Tibial artery (tissue), 4 donors: Measurements from ENCODE around the gene CACNA1C.

Source experiments
- DNase-seq, 2 donors: peaks; one replicate each; pipeline ENCODE4 v3.0.0-alpha.2; 2019
- H3K27ac ChIP-seq, 2 donors: fragments of 200-600 bp; sonication (generic) in 1 of 2; 1 replicate in 1 of 2; 2 replicates in 1 of 2; pipeline ENCODE4 v1.5.1; 2018 to 2019; ENCODE audit warnings: mild to moderate bottlenecking in 1 of 2
- H3K27me3 ChIP-seq, 2 donors: fragments of 200-600 bp; sonication (generic) in 1 of 2; one replicate each; pipeline versions ENCODE4 v1.5.1 to v1.6.0; 2016 to 2019
- H3K36me3 ChIP-seq, 3 donors: fragments of 200-600 bp; sonication (generic) in 2 of 3; one replicate each; pipeline ENCODE4 v1.5.1; 2016 to 2019; ENCODE audit warnings: mild to moderate bottlenecking in 2 of 3
- H3K4me1 ChIP-seq, 4 donors: fragments of 200-600 bp; sonication (generic) in 2 of 4; 1 replicate in 3 of 4; 2 replicates in 1 of 4; pipeline ENCODE4 v1.5.1; 2016 to 2019
- H3K4me3 ChIP-seq, 2 donors: fragments of 200-600 bp; sonication (generic) in 1 of 2; 1 replicate in 1 of 2; 2 replicates in 1 of 2; pipeline ENCODE4 v1.5.1; 2018 to 2019; ENCODE audit warnings: mild to moderate bottlenecking in 2 of 2
- H3K9me3 ChIP-seq, 3 donors: fragments of 200-600 bp; sonication (generic) in 1 of 3; one replicate each; pipeline ENCODE4 v1.5.1; 2016 to 2019
- CTCF ChIP-seq, 2 experiments: fragments of 200-600 bp in 1 of 2; fragments of 450-650 bp in 1 of 2; IDR thresholded peaks; one replicate each; pipeline ENCODE4 v1.5.1; 2017 to 2019; ENCODE audit warnings: antibody characterized with exemption in 2 of 2, mild to moderate bottlenecking in 1 of 2, moderate library complexity in 1 of 2
- intact Hi-C: fragments of 100-400 bp; cut with DNase I; formaldehyde crosslinking; loops from one replicate; pipeline ENCODE4 v1.15.0; 2023; ENCODE audit warnings: low total_unique reads

Gene CACNA1C

GRCh38 chr12:2696136-2696535, 643.3 kb downstream of the CACNA1C start:
- H3K4me3 ChIP-seq = no peak overlapping the region
- DNase-seq = no peak
- H3K9me3 ChIP-seq = no peaks in the 10 kb centered on the region
- intact Hi-C loops = no loop called here
- TF ChIP-seq CTCF (IDR thresholded peaks at IDR 0.05) = no peak
- H3K36me3 ChIP-seq = peaks cover 0 to 12% (median 5%) of the 10 kb centered on the region in 3 donors
- no peak overlapping the region for H3K27ac ChIP-seq
- no peaks in the 10 kb centered on the region for H3K4me1 ChIP-seq
- no peaks in the 10 kb centered on the region for H3K27me3 ChIP-seq

GRCh38 chr12:2697057-2697800, 644.4 kb downstream of the CACNA1C start:
- Histone ChIP-seq H3K4me3 (no peak overlapping the region), H3K27me3 (no peaks in the 10 kb centered on the region), H3K27ac (no peak overlapping the region), H3K9me3 (no peaks in the 10 kb centered on the region), H3K36me3 (peaks cover 0 to 9% (median 0%) of the 10 kb centered on the region in 3 donors), H3K4me1 (no peaks in the 10 kb centered on the region)
- intact Hi-C loops = no loop called here
- no peak for TF ChIP-seq CTCF (IDR thresholded peaks at IDR 0.05)
- DNase-seq = no peak

GRCh38 chr12:2698566-2698965, 645.8 kb downstream of the CACNA1C start:
- no peaks in the 10 kb centered on the region for H3K27me3 ChIP-seq
- H3K4me1 ChIP-seq = no peaks in the 10 kb centered on the region
- H3K4me3 ChIP-seq = no peak overlapping the region
- H3K36me3 ChIP-seq = peaks cover 0 to 1% (median 0%) of the 10 kb centered on the region in 3 donors
- DNase-seq = no peak
- intact Hi-C loops = no loop called here
- no peaks in the 10 kb centered on the region for H3K9me3 ChIP-seq
- no peak for TF ChIP-seq CTCF (IDR thresholded peaks at IDR 0.05)
- H3K27ac ChIP-seq = no peak overlapping the region

GRCh38 chr12:2710701-2711100, 657.9 kb downstream of the CACNA1C start:
- Histone ChIP-seq H3K4me3 (no peak overlapping the region), H3K27me3 (peaks cover 0 to 11% of the 10 kb centered on the region in 2 donors), H3K4me1 (no peaks in the 10 kb centered on the region), H3K27ac (no peak overlapping the region), H3K36me3 (no peaks in the 10 kb centered on the region), H3K9me3 (peaks cover 12 to 42% (median 17%) of the 10 kb centered on the region in 3 donors)
- no peak for DNase-seq
- intact Hi-C loops = no loop called here
- TF ChIP-seq CTCF (IDR thresholded peaks at IDR 0.05) = no peak

- H3K27ac ChIP-seq = no peak overlapping the region
- no peak for DNase-seq
- peaks cover 0 to 2% of the 10 kb centered on the region in 2 donors for H3K27me3 ChIP-seq
These were observed 666.6 kb downstream of the CACNA1C start for GRCh38 chr12:2719392-2719791.

More at GRCh38 chr12:2719392-2719791, 666.6 kb downstream of the CACNA1C start:
- Histone ChIP-seq H3K36me3 (no peaks in the 10 kb centered on the region), H3K9me3 (no peaks in the 10 kb centered on the region), H3K4me1 (peaks cover 0 to 25% (median 8%) of the 10 kb centered on the region in 4 donors), H3K4me3 (no peak overlapping the region)
- no peak for TF ChIP-seq CTCF (IDR thresholded peaks at IDR 0.05)
- intact Hi-C loops = no loop called here
